GM19328 (cell line): ENCODE data around the gene RABGGTB.
"Not testable (repeated sequence)": the region's sequence is repeated elsewhere in the genome, so short reads cannot be mapped to it uniquely, and the experiment has no call there.

ENCODE experiments used
- ATAC-seq: cut with Tn5 transposase; IDR thresholded peaks from one replicate; pipeline ENCODE4 v1.9.1; 2021; ENCODE audit warnings: mild to moderate bottlenecking, moderate library complexity; ENCODE audit not compliant: unreplicated experiment

RABGGTB gene

GRCh38 chr1:75795703-75796193 lies 9.7 kb downstream of the RABGGTB start:
- ATAC-seq, result no peak

DNA sequence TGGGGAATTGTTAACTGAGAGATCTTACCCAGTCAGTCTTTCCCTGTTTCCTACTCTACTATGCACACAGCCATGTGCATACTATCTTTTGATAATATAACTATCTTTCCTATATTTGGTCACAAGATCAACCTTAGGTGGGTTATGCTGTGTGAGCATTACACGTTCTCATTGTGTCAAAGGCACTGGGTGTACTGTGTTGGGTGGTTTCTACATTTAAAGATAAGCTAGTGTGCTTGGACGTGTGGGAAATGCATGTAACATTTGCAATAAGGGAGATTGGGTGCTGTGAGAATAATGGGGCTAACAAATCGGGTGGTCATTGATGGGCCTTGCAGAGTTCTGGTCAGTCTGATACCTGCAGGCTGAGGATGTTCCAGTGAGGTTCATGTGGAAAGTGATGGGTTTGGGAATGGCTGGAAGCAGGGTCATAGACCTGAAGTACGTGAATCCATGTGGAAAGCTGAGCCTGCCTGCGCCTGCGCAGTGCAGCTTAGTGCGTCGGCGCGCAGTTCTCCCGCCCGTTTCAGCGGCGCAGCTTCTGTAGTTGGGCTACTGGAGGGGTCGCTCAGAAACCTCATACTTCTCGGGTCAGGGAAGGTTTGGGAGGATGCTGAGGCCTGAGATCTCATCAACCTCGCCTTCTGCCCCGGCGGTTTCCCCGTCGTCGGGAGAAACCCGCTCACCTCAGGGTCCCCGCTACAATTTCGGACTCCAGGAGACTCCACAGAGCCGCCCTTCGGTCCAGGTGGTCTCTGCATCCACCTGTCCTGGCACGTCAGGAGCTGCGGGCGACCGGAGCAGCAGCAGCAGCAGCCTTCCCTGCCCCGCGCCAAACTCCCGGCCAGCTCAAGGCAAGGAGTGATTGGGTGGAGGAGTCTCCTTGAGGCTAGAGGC lies 10.6 kb downstream of the RABGGTB start, which contains the start of gene MSH4:
TSS of gene MSH4 (plus strand) at position 507 of the 897 bp plus-strand sequence. CDS start at position 611, 104 bp downstream.
- ATAC-seq, result no peak

GRCh38 chr1:75797273-75797588 lies 11.2 kb downstream of the RABGGTB start:
- no peak for ATAC-seq

DNA sequence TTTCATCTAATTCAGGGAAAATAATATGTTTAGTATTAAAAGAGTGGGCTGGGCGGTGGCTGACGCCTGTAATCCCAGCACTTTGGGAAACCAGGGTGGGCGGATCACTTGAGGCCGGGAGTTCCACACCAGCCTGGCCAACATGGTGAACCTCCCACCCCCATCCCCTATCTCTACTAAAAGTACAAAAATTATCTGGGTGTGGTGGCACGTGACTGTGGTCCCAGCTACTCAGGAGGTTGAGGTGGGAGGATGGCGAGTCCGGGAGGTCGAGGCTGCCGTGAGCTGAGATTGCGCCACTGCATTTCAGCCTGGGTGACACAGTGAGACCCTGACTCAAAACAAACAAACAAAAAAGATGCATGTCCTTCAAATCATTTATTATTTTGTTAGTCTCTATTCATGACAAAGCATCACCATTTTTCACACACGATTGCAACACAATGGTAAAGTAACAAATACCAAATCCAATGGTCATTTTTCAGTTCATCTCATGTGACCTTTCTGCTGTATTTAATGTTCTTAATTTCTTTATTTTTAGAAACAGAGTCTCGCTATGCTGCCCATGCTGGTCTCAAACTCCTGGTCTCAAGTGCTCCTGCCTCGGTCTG lies 11.7 kb downstream of the RABGGTB start:
- no peak for ATAC-seq

GRCh38 chr1:75801480-75801879 lies 15.4 kb downstream of the RABGGTB start:
- ATAC-seq, result not testable (repeated sequence)

GRCh38 chr1:75808921-75809320 lies 22.9 kb downstream of the RABGGTB start:
- no peak for ATAC-seq

- not testable (repeated sequence) for ATAC-seq
These were observed 24.1 kb downstream of the RABGGTB start for GRCh38 chr1:75810113-75810512.

- ATAC-seq, result no peak
These were observed 25.3 kb downstream of the RABGGTB start for GRCh38 chr1:75811211-75811981.

- no peak for ATAC-seq
These were observed 26.0 kb downstream of the RABGGTB start for GRCh38 chr1:75812065-75812464.

- not testable (repeated sequence) for ATAC-seq
These were observed 37.5 kb downstream of the RABGGTB start for GRCh38 chr1:75823596-75823995.

DNA sequence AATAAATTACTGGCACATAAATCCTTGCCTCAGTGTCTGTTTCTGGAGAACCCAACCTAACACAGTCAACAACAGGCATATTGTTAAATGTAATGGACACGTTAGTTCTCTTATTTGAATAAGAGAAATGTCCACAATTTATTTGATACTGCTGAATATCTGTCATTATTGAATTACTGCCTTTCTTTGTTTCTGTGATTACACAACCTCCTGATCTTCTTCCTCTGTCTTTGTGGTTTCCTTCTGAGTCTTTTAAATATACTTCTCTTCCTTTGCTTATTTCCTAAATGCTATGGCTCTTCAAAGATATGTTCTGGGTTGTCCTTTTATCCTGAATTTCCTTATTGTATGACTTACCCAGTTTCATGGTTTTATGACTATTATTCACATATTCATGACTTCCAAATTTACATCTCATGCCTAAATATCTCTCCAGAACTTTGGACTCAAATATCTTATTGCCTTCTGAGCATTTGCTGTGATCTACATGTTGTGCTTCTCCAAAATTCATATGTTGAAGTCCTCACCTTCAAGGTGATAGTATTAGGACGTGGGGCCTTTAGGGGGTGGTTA lies 50.6 kb downstream of the RABGGTB start:
- ATAC-seq, result no peak

GRCh38 chr1:75838079-75838478 lies 52.0 kb downstream of the RABGGTB start:
- ATAC-seq, result no peak

DNA sequence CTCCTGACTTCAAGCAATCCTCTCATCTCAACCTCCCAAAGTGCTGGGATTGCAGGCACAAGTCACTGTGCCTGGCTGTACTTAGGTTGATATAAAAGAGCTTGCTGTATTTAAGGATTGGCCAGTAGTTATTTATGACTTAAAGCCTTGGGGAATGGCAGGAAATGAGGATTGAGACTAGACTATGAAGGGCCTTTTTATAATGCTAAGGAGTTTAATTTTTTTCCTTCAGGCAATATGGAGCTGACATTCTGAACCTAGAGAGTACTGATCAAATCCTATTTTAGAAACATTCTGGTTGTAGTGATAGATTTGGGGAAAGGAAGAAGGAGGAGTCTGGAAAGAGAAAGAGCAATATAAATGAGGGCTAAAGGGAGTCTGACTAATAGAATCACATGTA lies 55.4 kb downstream of the RABGGTB start:
- ATAC-seq, result no peak
